ENCODE data around the gene AARS2.

DNA sequence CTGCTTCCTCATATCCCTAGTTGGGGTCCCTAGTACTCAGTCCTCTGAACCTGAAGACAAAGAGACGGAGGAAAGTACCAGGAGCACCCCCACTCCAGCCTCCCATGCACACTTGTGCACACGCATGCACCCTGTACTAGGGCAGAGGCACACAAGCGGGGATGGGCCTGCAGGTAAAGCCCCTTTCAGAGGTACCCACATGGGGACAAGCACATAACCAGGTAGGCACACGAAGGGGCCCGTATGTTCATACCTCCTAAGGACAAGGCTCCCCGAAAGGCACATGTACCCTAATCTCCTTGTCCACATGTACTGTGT, 41.8 kb downstream of the AARS2 start:
- no peak for TF ChIP-seq GATA2 (IDR thresholded peaks at IDR 0.05; ENCODE audit: low read depth, low read length)
- no peak for TF ChIP-seq GATA3 (IDR thresholded peaks at IDR 0.05; ENCODE audit: low read depth, low read length)

Data from SH-SY5Y (cell line).